ENCODE results near the gene ESRRA.

The ESRRA gene

DNA sequence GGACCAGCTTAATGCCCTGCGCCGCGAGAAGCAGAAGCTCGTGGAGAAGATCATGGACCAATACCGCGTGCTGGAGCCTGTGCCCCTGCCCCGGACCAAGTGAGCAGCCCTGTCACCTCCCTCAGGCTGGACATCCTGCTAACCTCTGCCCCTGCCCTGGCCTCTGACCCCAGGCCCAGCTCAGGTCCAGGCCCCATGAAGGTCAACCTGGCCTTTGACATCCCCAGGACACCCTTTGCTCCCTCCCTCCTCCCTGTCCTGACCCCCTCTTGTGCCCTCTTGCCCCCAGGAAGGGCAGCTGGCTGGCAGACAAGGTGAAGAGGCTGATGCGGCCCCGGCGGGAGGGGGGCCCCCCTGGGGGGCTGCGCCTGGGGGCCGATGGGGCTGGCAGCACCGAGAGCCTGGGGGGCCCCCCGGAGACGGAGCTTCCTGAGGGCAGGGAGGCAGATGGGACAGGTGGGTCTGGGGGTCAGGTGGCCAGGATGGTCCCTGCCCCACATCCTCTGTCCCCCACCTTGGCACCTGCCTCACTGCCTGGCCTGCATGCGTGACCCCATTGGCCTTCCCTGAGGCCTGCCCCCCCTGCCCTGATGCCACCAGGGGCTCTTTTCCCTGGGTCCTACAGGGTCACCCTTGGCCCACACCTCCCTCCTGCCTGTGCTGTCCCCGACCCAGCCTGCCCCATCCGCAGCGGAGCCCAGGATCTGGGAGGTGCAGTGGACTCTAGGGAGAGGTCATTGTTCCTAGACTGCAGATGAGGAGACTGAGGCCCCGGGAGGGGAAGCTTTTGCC, 48.6 kb downstream of the ESRRA start:
- no CpG with 5 or more reads among the region's 20 CpGs for WGBS (ENCODE audit: extremely low coverage, insufficient coverage, insufficient read length)
- H3K18ac ChIP-seq (ENCODE audit: low read length) = no peak overlapping the region
- no peak overlapping the region for H2AK5ac ChIP-seq (ENCODE audit: low read length)
- no peak overlapping the region for H3K14ac ChIP-seq (ENCODE audit: low read length)
- no peak overlapping the region for H2BK120ac ChIP-seq (ENCODE audit: insufficient read depth, low read length, poor library complexity)
- H3K23ac ChIP-seq (ENCODE audit: low read length) = no peak overlapping the region
- no peak overlapping the region for H3K27ac ChIP-seq (ENCODE audit: low read depth, low read length)
- H3K9me3 ChIP-seq (ENCODE audit: insufficient read depth, low read depth, low read length) = no peaks in the 10 kb centered on the region
- H3K36me3 ChIP-seq (ENCODE audit: control insufficient read depth in 1 of 2, insufficient read depth in 2 of 2, low read length in 2 of 2) = no peaks in the 10 kb centered on the region
- no peak overlapping the region for H2BK12ac ChIP-seq (ENCODE audit: low read length)
- no peak for DNase-seq
- peaks cover 5% of the 10 kb centered on the region for H3K79me2 ChIP-seq (ENCODE audit: control insufficient read depth, insufficient read depth, low read length, poor library complexity)
- H3K79me1 ChIP-seq (ENCODE audit: low read length) = peaks cover 24% of the 10 kb centered on the region
- H4K12ac ChIP-seq (ENCODE audit: low read depth, low read length) = no peak overlapping the region
- no peak overlapping the region for H4K91ac ChIP-seq (ENCODE audit: low read depth, low read length)
- H3K4me2 ChIP-seq (ENCODE audit: low read length) = no peak overlapping the region
- no peak overlapping the region for H2AFZ ChIP-seq (ENCODE audit: insufficient read depth, low read length, poor library complexity)
- no peak overlapping the region for H3K4me3 ChIP-seq (ENCODE audit: low read depth, low read length)
- no peak overlapping the region for H3K9ac ChIP-seq (ENCODE audit: low read length)
- no peaks in the 10 kb centered on the region for H3K27me3 ChIP-seq (ENCODE audit: insufficient read depth, low read length)
- H3K4me1 ChIP-seq (ENCODE audit: control insufficient read depth in 1 of 2, insufficient read depth in 2 of 2, low read length in 2 of 2) = peaks cover 25 to 28% of the 10 kb centered on the region in 2 experiments
- H4K8ac ChIP-seq (ENCODE audit: low read depth, low read length) = no peak overlapping the region
- H2BK5ac ChIP-seq (ENCODE audit: low read depth, low read length, poor library complexity) = no peak overlapping the region
- no peak overlapping the region for H3K4ac ChIP-seq (ENCODE audit: low read depth, low read length)

DNA sequence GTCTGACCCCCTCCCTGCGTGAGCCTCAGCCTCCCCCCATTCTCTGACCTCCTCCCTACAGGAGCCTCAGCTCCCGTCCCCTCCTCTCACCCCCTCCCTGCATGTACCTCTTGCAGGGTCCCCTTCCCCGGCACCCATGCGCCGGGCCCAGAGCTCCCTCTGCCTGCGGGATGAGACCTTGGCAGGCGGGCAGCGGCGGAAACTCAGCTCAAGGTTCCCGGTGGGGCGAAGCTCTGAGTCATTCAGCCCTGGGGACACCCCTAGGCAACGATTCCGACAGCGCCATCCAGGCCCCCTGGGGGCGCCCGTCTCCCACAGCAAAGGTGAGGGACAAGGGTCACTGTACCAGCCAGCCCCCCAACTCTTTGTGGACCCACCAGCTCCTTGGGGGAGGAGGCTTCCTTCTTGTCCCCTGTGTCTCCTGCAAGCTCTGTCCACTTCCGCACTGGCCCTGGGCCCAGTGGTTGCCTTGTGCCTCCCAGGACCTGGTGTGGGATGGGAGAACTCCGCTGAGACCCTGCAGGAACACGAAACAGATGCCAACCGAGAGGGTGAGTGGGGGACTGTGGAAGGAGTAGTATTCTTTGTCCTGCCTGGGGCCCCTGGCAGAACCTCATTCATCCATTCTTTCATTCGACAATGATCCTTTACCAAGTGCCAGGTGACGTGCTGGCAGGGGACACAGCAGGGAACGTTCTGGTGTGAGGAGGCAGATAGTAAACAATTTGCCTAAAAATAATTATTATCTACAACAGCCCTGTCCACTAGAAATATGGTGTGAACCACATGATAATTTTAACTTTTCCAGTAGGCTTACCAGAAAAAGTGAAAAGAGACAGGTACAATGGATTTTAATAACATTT, 50.0 kb downstream of the ESRRA start:
- Histone ChIP-seq H3K9ac (ENCODE audit: low read length) (no peak overlapping the region), H4K12ac (ENCODE audit: low read depth, low read length) (peak overlapping the region; percentile 54), H3K27me3 (ENCODE audit: insufficient read depth, low read length) (no peaks in the 10 kb centered on the region), H3K4me3 (ENCODE audit: low read depth, low read length) (no peak overlapping the region), H3K9me3 (ENCODE audit: insufficient read depth, low read depth, low read length) (peaks cover 3% of the 10 kb centered on the region), H2AFZ (ENCODE audit: insufficient read depth, low read length, poor library complexity) (peak overlapping the region; percentile 57), H3K14ac (ENCODE audit: low read length) (peak overlapping the region; percentile 67), H2BK5ac (ENCODE audit: low read depth, low read length, poor library complexity) (peak overlapping the region; percentile 55), H3K79me1 (ENCODE audit: low read length) (peaks cover 29% of the 10 kb centered on the region), H2AK5ac (ENCODE audit: low read length) (peak overlapping the region; percentile 61), H3K4me2 (ENCODE audit: low read length) (peak overlapping the region; percentile 17), H4K91ac (ENCODE audit: low read depth, low read length) (peak overlapping the region; percentile 83), H3K79me2 (ENCODE audit: control insufficient read depth, insufficient read depth, low read length, poor library complexity) (peaks cover 11% of the 10 kb centered on the region), H4K8ac (ENCODE audit: low read depth, low read length) (peak overlapping the region; percentile 77), H2BK120ac (ENCODE audit: insufficient read depth, low read length, poor library complexity) (peak overlapping the region; percentile 79), H3K23ac (ENCODE audit: low read length) (no peak overlapping the region), H2BK12ac (ENCODE audit: low read length) (peak overlapping the region; percentile 84), H3K4me1 (ENCODE audit: control insufficient read depth in 1 of 2, insufficient read depth in 2 of 2, low read length in 2 of 2) (peaks cover 33 to 39% of the 10 kb centered on the region in 2 experiments), H3K4ac (ENCODE audit: low read depth, low read length) (peak overlapping the region; percentile 65), H3K18ac (ENCODE audit: low read length) (peak overlapping the region; percentile 81), H3K27ac (ENCODE audit: low read depth, low read length) (peak overlapping the region; percentile 14), H3K36me3 (ENCODE audit: control insufficient read depth in 1 of 2, insufficient read depth in 2 of 2, low read length in 2 of 2) (peaks cover 0 to 4% of the 10 kb centered on the region in 2 experiments)
- WGBS (ENCODE audit: extremely low coverage, insufficient coverage, insufficient read length) = no CpG with 5 or more reads among the region's 23 CpGs
- peak; percentile 74 to 85 for DNase-seq

DNA sequence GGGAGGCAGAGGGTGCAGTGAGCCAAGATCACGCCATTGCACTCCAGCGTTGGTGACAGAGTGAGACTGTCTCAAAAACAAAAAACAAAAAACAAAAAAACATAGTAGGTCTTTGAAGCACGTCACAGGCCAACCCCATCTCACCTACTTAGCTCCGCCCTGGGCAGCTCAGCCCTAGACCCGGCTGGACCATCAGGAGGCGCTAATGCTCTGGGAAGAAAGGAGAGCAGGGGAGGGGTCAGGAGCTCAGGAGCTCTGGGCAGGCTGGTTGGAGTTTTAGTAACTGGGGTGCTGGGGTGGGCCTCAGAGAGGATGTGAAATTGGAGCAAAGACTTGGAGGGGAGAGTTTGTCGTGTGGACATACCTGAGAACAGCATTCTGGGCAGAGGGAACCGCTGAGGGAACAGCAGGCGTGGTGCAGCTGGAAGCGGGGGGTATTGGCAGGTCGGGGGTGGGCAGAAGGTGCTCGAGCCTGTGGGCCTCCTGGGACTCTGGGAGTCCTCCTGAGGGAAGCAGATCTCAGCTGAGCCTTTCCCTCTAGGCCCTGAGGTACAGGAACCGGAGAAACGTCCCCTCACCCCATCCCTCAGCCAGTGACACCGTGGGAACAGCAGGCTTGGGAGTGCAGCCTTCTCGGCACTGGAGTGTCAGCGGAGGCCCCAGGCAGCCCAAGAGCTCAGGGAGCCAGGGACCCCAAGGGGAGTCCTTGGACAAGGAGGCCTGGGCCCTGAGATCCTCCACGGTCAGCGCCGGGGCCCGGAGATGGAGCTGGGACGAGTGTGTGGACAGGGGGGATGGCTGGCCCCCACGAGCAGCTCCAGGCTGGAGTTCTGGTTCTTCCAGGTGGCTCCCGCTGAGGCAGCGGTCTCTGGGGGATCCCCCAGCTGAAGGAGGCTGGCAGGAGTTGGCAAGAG, 51.4 kb downstream of the ESRRA start:
- Histone ChIP-seq H3K4me3 (ENCODE audit: low read depth, low read length) (no peak overlapping the region), H2AFZ (ENCODE audit: insufficient read depth, low read length, poor library complexity) (no peak overlapping the region), H4K12ac (ENCODE audit: low read depth, low read length) (peak overlapping the region; percentile 9), H4K91ac (ENCODE audit: low read depth, low read length) (peak overlapping the region; percentile 88), H2BK120ac (ENCODE audit: insufficient read depth, low read length, poor library complexity) (peak overlapping the region; percentile 76), H3K27ac (ENCODE audit: low read depth, low read length) (peak overlapping the region; percentile 6), H3K9me3 (ENCODE audit: insufficient read depth, low read depth, low read length) (peaks cover 3% of the 10 kb centered on the region), H3K79me2 (ENCODE audit: control insufficient read depth, insufficient read depth, low read length, poor library complexity) (peaks cover 11% of the 10 kb centered on the region), H3K4me1 (ENCODE audit: control insufficient read depth in 1 of 2, insufficient read depth in 2 of 2, low read length in 2 of 2) (peaks cover 37 to 41% of the 10 kb centered on the region in 2 experiments), H3K4me2 (ENCODE audit: low read length) (no peak overlapping the region), H3K18ac (ENCODE audit: low read length) (peak overlapping the region; percentile 47), H4K8ac (ENCODE audit: low read depth, low read length) (peak overlapping the region; percentile 33), H3K36me3 (ENCODE audit: control insufficient read depth in 1 of 2, insufficient read depth in 2 of 2, low read length in 2 of 2) (peaks cover 10 to 14% of the 10 kb centered on the region in 2 experiments), H3K9ac (ENCODE audit: low read length) (no peak overlapping the region), H3K14ac (ENCODE audit: low read length) (peak overlapping the region; percentile 57), H3K4ac (ENCODE audit: low read depth, low read length) (no peak overlapping the region), H3K27me3 (ENCODE audit: insufficient read depth, low read length) (no peaks in the 10 kb centered on the region), H2BK12ac (ENCODE audit: low read length) (peak overlapping the region; percentile 31), H3K23ac (ENCODE audit: low read length) (no peak overlapping the region), H3K79me1 (ENCODE audit: low read length) (peaks cover 29% of the 10 kb centered on the region), H2BK5ac (ENCODE audit: low read depth, low read length, poor library complexity) (peak overlapping the region; percentile 2), H2AK5ac (ENCODE audit: low read length) (peak overlapping the region; percentile 96)
- DNase-seq = peak; percentile 67 to 73
- WGBS (ENCODE audit: extremely low coverage, insufficient coverage, insufficient read length) = no CpG with 5 or more reads among the region's 25 CpGs

DNA sequence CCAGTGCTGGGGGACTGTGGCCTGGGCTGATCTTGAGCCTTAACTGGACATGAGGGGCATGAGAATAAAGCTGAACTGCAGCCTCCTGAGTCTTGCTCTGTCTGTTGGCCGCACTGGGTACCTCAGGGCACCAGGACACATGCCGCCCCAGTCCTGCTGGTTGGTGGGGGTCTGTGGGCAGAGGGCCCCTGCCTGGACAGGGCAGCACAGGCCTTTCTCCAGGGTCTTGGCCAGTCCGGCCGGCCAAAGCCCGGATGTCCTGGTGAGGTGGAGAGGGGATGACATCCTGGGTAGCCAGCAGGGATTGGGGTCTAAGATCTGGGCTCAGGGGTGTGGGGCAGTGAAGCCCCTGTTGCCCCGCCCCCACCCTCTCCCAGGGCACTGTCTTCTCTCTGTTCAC, 52.1 kb downstream of the ESRRA start:
- peaks cover 3% of the 10 kb centered on the region for H3K9me3 ChIP-seq (ENCODE audit: insufficient read depth, low read depth, low read length)
- peak overlapping the region; percentile 88 for H4K91ac ChIP-seq (ENCODE audit: low read depth, low read length)
- H3K4me2 ChIP-seq (ENCODE audit: low read length) = no peak overlapping the region
- H3K36me3 ChIP-seq (ENCODE audit: control insufficient read depth in 1 of 2, insufficient read depth in 2 of 2, low read length in 2 of 2) = peaks cover 17 to 21% of the 10 kb centered on the region in 2 experiments
- no peaks in the 10 kb centered on the region for H3K27me3 ChIP-seq (ENCODE audit: insufficient read depth, low read length)
- peak overlapping the region; percentile 57 for H3K14ac ChIP-seq (ENCODE audit: low read length)
- H2AK5ac ChIP-seq (ENCODE audit: low read length) = peak overlapping the region; percentile 96
- peaks cover 37 to 41% of the 10 kb centered on the region in 2 experiments for H3K4me1 ChIP-seq (ENCODE audit: control insufficient read depth in 1 of 2, insufficient read depth in 2 of 2, low read length in 2 of 2)
- peak overlapping the region; percentile 31 for H2BK12ac ChIP-seq (ENCODE audit: low read length)
- H3K4me3 ChIP-seq (ENCODE audit: low read depth, low read length) = no peak overlapping the region
- no peak for DNase-seq
- peaks cover 11% of the 10 kb centered on the region for H3K79me2 ChIP-seq (ENCODE audit: control insufficient read depth, insufficient read depth, low read length, poor library complexity)
- H3K18ac ChIP-seq (ENCODE audit: low read length) = peak overlapping the region; percentile 47
- H3K79me1 ChIP-seq (ENCODE audit: low read length) = peaks cover 29% of the 10 kb centered on the region
- no CpG with 5 or more reads among the region's 6 CpGs for WGBS (ENCODE audit: extremely low coverage, insufficient coverage, insufficient read length)
- H2BK5ac ChIP-seq (ENCODE audit: low read depth, low read length, poor library complexity) = peak overlapping the region; percentile 14
- no peak overlapping the region for H3K27ac ChIP-seq (ENCODE audit: low read depth, low read length)
- peak overlapping the region; percentile 76 for H2BK120ac ChIP-seq (ENCODE audit: insufficient read depth, low read length, poor library complexity)
- H3K4ac ChIP-seq (ENCODE audit: low read depth, low read length) = peak overlapping the region; percentile 8
- no peak overlapping the region for H2AFZ ChIP-seq (ENCODE audit: insufficient read depth, low read length, poor library complexity)
- peak overlapping the region; percentile 33 for H4K8ac ChIP-seq (ENCODE audit: low read depth, low read length)
- peak overlapping the region; percentile 9 for H4K12ac ChIP-seq (ENCODE audit: low read depth, low read length)
- H3K9ac ChIP-seq (ENCODE audit: low read length) = no peak overlapping the region
- no peak overlapping the region for H3K23ac ChIP-seq (ENCODE audit: low read length)
